Right lobe of liver (tissue), 4 donors: ENCODE results near the gene FLAD1.

Experiments
- CTCF ChIP-seq, 4 donors: fragments of 200-600 bp in 3 of 4; fragments of 450-650 bp in 1 of 4; IDR thresholded peaks; one replicate each; pipeline versions ENCODE4 v1.5.1 to v1.8.0; 2016 to 2022; ENCODE audit warnings: antibody characterized with exemption in 4 of 4, mild to moderate bottlenecking in 2 of 4
- POLR2A ChIP-seq: fragments of 450-650 bp; IDR thresholded peaks from one replicate; pipeline ENCODE4 v1.6.1; 2017; ENCODE audit warnings: antibody characterized with exemption, mild to moderate bottlenecking
- donor health status: DM: no; HTN: no; CAD: no.
- donor health status: DM: no; HTN: no; CAD: no.
- donor health status: DM: no; HTN: yes; CAD: no.

- TF ChIP-seq CTCF (IDR thresholded peaks at IDR 0.05) (peak in 3 of 4 donors; percentile 37 to 54 (median 47)), POLR2A (peak; percentile 92)
Observed at GRCh38 chr1:154936555-154937084, 46.5 kb upstream of the FLAD1 start, which contains the start of gene PMVK.
